Activated T-cell treated with anti-CD3 and anti-CD28 coated beads, Interleukin-2, amount 50 U/mL, for 48 hours (primary cell): ENCODE measurements around the gene GKN1.

Experiments used
- DNase-seq, 2 experiments: peaks; one replicate each; pipeline ENCODE4 v3.0.0-alpha.2; 2020

The GKN1 gene

GRCh38 chr2:68964282-68964681 lies 10.2 kb upstream of the GKN1 start:
- no peak for DNase-seq

- DNase-seq, result no peak
Measured at GRCh38 chr2:68968221-68968620, 6.2 kb upstream of the GKN1 start.

- no peak for DNase-seq
Measured at GRCh38 chr2:68969736-68970490, 4.5 kb upstream of the GKN1 start.

GRCh38 chr2:68970566-68971265 lies 3.7 kb upstream of the GKN1 start:
- no peak for DNase-seq

- no peak for DNase-seq
Measured at GRCh38 chr2:68971591-68972231, 2.7 kb upstream of the GKN1 start.

GRCh38 chr2:68974946-68975665 lies 670 bp downstream of the GKN1 start:
- DNase-seq, result no peak

GRCh38 chr2:68975844-68976243 lies 1.4 kb downstream of the GKN1 start:
- no peak for DNase-seq

GRCh38 chr2:68977453-68977852 lies 3.0 kb downstream of the GKN1 start:
- DNase-seq, result no peak

- no peak for DNase-seq
Measured at GRCh38 chr2:68978098-68978497, 3.7 kb downstream of the GKN1 start.

GRCh38 chr2:68980956-68981355 lies 6.5 kb downstream of the GKN1 start:
- DNase-seq, result no peak

- DNase-seq, result no peak
Measured at GRCh38 chr2:68987021-68987503, 12.6 kb downstream of the GKN1 start.

- no peak for DNase-seq
Measured at GRCh38 chr2:68989035-68989434, 14.6 kb downstream of the GKN1 start.

- DNase-seq, result no peak
Measured at GRCh38 chr2:68992341-68992740, 17.9 kb downstream of the GKN1 start.

GRCh38 chr2:68992933-68993332 lies 18.5 kb downstream of the GKN1 start:
- DNase-seq, result no peak

GRCh38 chr2:68993660-68994059 lies 19.2 kb downstream of the GKN1 start:
- DNase-seq, result no peak

GRCh38 chr2:68994864-68995263 lies 20.4 kb downstream of the GKN1 start:
- DNase-seq, result no peak

- no peak for DNase-seq
Measured at GRCh38 chr2:68995916-68996315, 21.5 kb downstream of the GKN1 start.

- no peak for DNase-seq
Measured at GRCh38 chr2:68997401-68997800, 23.0 kb downstream of the GKN1 start.

- DNase-seq, result no peak
Measured at GRCh38 chr2:69001879-69002278, 27.4 kb downstream of the GKN1 start.

GRCh38 chr2:69003731-69004130 lies 29.3 kb downstream of the GKN1 start:
- DNase-seq, result no peak

- no peak for DNase-seq
Measured at GRCh38 chr2:69007169-69007568, 32.7 kb downstream of the GKN1 start.

- no peak for DNase-seq
Measured at GRCh38 chr2:69007603-69008002, 33.2 kb downstream of the GKN1 start.
